Tibial nerve (tissue), 3 donors: Measurements from ENCODE around the gene ZGPAT.

Experiments used
- POLR2A ChIP-seq, 2 donors: fragments of 450-650 bp; IDR thresholded peaks; one replicate each; pipeline ENCODE4 v1.6.1; 2017; ENCODE audit warnings: antibody characterized with exemption in 2 of 2, mild to moderate bottlenecking in 2 of 2, moderate library complexity in 2 of 2
- TF ChIP-seq, protein P1 (sequence below), 5 experiments: fragments of 200-600 bp in 3 of 5; fragments of 450-650 bp in 2 of 5; sonication (generic) in 3 of 5; IDR thresholded peaks; one replicate each; pipeline ENCODE4 v1.5.1; 2016 to 2019; ENCODE audit warnings: antibody characterized with exemption in 5 of 5, mild to moderate bottlenecking in 3 of 5, moderate library complexity in 2 of 5

DNA sequence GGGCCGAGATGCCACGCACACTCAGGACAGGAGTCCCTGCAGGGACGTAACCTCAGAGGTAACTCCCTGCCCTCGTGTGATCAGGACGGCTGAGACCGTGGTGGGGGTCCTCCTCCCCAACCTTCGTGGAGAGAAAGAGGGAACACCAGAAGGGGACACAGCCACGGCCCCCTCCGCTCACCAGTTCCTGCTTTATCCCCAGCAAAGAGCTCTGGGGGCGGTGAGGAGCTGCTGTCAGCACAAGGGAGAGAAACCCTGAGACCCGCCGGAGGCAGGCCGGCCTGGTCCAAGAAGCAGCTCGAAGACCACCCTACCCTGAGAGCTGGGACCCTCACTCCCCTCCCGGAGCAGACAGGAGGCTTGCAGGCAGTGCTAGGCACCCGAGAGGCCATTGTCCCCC is 76.1 kb downstream of the ZGPAT start:
- TF ChIP-seq POLR2A (IDR thresholded peaks at IDR 0.05) = no peak
- TF ChIP-seq, protein P1, sequence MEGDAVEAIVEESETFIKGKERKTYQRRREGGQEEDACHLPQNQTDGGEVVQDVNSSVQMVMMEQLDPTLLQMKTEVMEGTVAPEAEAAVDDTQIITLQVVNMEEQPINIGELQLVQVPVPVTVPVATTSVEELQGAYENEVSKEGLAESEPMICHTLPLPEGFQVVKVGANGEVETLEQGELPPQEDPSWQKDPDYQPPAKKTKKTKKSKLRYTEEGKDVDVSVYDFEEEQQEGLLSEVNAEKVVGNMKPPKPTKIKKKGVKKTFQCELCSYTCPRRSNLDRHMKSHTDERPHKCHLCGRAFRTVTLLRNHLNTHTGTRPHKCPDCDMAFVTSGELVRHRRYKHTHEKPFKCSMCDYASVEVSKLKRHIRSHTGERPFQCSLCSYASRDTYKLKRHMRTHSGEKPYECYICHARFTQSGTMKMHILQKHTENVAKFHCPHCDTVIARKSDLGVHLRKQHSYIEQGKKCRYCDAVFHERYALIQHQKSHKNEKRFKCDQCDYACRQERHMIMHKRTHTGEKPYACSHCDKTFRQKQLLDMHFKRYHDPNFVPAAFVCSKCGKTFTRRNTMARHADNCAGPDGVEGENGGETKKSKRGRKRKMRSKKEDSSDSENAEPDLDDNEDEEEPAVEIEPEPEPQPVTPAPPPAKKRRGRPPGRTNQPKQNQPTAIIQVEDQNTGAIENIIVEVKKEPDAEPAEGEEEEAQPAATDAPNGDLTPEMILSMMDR (IDR thresholded peaks at IDR 0.05) = no peak
